Measurements from ENCODE around the gene NEMP2. TPM values are rescaled to one million over a fixed set of nuclear protein-coding genes. Genes with fewer than 3 reads are reported as not detected.
"Not testable (repeated sequence)": the region's sequence is repeated elsewhere in the genome, so short reads cannot be mapped to it uniquely, and the experiment has no call there.

Gene NEMP2
- total RNA-seq, 1 donor from 2014 or later = 9.5 TPM

- no peak for TF ChIP-seq CTCF (IDR thresholded peaks at IDR 0.05)
- Histone ChIP-seq H3K4me1 (peaks cover 44% of the 10 kb centered on the region), H3K4me3 (no peak overlapping the region), H3K27ac (peak overlapping the region; percentile 80), H3K36me3 (peaks cover 5% of the 10 kb centered on the region), H3K9me3 (no peaks in the 10 kb centered on the region), H3K27me3 (ENCODE audit: low read depth) (no peaks in the 10 kb centered on the region)
- intact Hi-C loops (cut with DNase I) = no loop called here
- DNase-seq (no peak), ATAC-seq (peak; percentile 92 to 93)
Measured at GRCh38 chr2:190469771-190470170, 64.8 kb downstream of the NEMP2 start.

- Histone ChIP-seq H3K36me3 (peaks cover 5% of the 10 kb centered on the region), H3K4me1 (peaks cover 44% of the 10 kb centered on the region), H3K9me3 (no peaks in the 10 kb centered on the region), H3K27ac (peak overlapping the region; percentile 80), H3K4me3 (no peak overlapping the region), H3K27me3 (ENCODE audit: low read depth) (no peaks in the 10 kb centered on the region)
- TF ChIP-seq CTCF (IDR thresholded peaks at IDR 0.05) = no peak
- ATAC-seq (peak; percentile 83 to 87), DNase-seq (no peak)
- intact Hi-C loops (cut with DNase I) = no loop called here
Measured at GRCh38 chr2:190468814-190469569, 65.5 kb downstream of the NEMP2 start.

- H3K9me3 ChIP-seq; DNase-seq; H3K4me3 ChIP-seq; H3K27me3 ChIP-seq (ENCODE audit: low read depth); intact Hi-C loops (cut with DNase I); H3K36me3 ChIP-seq; ATAC-seq: not testable (repeated sequence)
- Histone ChIP-seq H3K4me1 (peaks cover 44% of the 10 kb centered on the region), H3K27ac (peak overlapping the region; percentile 80)
Measured at GRCh38 chr2:190468354-190468753, 66.2 kb downstream of the NEMP2 start.

- no peak for DNase-seq
- no peaks in the 10 kb centered on the region for H3K27me3 ChIP-seq (ENCODE audit: low read depth)
- no peak overlapping the region for H3K4me3 ChIP-seq
- peak overlapping the region; percentile 80 for H3K27ac ChIP-seq
- peaks cover 44% of the 10 kb centered on the region for H3K4me1 ChIP-seq
- peaks cover 5% of the 10 kb centered on the region for H3K36me3 ChIP-seq
- ATAC-seq = no peak
- TF ChIP-seq CTCF (IDR thresholded peaks at IDR 0.05) = no peak
- H3K9me3 ChIP-seq = no peaks in the 10 kb centered on the region
- intact Hi-C loops (cut with DNase I) = no loop called here
Measured at GRCh38 chr2:190467575-190468083, 66.9 kb downstream of the NEMP2 start.

GRCh38 chr2:190466819-190467446, 67.6 kb downstream of the NEMP2 start:
- peaks cover 5% of the 10 kb centered on the region for H3K36me3 ChIP-seq
- TF ChIP-seq CTCF (IDR thresholded peaks at IDR 0.05) = no peak
- intact Hi-C loops (cut with DNase I) = no loop called here
- no peak for ATAC-seq
- H3K27me3 ChIP-seq (ENCODE audit: low read depth) = no peaks in the 10 kb centered on the region
- H3K27ac ChIP-seq = peak overlapping the region; percentile 80
- DNase-seq = no peak
- H3K4me1 ChIP-seq = peaks cover 44% of the 10 kb centered on the region
- no peaks in the 10 kb centered on the region for H3K9me3 ChIP-seq
- H3K4me3 ChIP-seq = no peak overlapping the region

- Histone ChIP-seq H3K9me3 (no peaks in the 10 kb centered on the region), H3K27me3 (ENCODE audit: low read depth) (no peaks in the 10 kb centered on the region), H3K36me3 (no peaks in the 10 kb centered on the region), H3K4me3 (no peak overlapping the region), H3K27ac (no peak overlapping the region), H3K4me1 (peaks cover 36% of the 10 kb centered on the region)
- intact Hi-C loops (cut with DNase I) = no loop called here
- DNase-seq = no peak
- no peak for ATAC-seq
- no peak for TF ChIP-seq CTCF (IDR thresholded peaks at IDR 0.05)
Measured at GRCh38 chr2:190465060-190465459, 69.5 kb downstream of the NEMP2 start.
